HG02943 (cell line): Measurements from ENCODE around the gene DNAH11.
"Not testable (repeated sequence)": the region's sequence is repeated elsewhere in the genome, so short reads cannot be mapped to it uniquely, and the experiment has no call there.

Experiments used
- ATAC-seq: cut with Tn5 transposase; IDR thresholded peaks from one replicate; pipeline ENCODE4 v1.9.1; 2021; ENCODE audit warnings: mild to moderate bottlenecking, low read depth, moderate library complexity; ENCODE audit not compliant: unreplicated experiment

DNAH11 gene, protein sequence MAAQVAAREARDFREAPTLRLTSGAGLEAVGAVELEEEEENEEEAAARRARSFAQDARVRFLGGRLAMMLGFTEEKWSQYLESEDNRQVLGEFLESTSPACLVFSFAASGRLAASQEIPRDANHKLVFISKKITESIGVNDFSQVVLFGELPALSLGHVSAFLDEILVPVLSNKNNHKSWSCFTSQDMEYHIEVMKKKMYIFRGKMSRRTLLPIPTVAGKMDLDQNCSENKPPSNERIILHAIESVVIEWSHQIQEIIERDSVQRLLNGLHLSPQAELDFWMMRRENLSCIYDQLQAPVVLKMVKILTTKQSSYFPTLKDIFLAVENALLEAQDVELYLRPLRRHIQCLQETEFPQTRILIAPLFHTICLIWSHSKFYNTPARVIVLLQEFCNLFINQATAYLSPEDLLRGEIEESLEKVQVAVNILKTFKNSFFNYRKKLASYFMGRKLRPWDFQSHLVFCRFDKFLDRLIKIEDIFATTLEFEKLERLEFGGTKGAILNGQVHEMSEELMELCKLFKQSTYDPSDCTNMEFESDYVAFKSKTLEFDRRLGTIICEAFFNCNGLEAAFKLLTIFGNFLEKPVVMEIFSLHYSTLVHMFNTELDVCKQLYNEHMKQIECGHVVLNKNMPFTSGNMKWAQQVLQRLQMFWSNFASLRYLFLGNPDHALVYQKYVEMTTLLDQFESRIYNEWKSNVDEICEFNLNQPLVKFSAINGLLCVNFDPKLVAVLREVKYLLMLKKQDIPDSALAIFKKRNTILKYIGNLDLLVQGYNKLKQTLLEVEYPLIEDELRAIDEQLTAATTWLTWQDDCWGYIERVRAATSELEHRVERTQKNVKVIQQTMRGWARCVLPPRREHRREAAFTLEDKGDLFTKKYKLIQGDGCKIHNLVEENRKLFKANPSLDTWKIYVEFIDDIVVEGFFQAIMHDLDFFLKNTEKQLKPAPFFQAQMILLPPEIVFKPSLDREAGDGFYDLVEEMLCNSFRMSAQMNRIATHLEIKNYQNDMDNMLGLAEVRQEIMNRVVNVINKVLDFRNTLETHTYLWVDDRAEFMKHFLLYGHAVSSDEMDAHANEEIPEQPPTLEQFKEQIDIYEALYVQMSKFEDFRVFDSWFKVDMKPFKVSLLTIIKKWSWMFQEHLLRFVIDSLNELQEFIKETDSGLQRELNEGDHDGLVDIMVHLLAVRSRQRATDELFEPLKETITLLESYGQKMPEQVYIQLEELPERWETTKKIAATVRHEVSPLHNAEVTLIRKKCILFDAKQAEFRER (N-terminal part only)

DNA sequence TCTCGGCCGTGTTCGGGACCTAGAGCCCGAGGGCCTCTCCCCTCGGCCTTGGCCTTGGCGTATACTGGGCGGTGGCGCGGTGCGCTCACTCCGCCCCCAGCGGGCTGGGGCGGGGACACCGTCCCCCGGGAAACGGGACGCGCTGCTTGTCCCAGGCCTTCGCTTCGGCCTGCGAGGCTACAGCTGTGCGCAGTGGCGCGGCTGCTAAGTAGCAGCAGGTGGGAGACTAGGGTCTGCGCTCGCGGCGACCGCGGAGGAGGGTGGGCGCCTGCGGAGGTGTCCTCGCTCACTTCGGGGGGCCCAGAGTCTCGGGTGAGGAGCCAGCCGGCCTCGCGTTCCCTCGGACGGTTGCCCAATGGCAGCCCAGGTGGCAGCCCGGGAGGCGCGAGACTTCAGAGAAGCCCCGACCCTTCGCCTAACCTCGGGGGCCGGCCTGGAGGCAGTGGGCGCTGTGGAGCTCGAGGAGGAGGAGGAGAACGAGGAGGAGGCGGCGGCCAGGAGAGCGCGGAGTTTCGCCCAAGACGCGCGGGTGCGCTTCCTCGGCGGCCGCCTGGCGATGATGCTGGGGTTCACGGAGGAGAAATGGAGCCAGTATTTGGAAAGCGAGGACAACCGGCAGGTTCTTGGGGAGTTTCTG, at the start of gene DNAH11:
DNAH11 (plus strand) TSS at position 149 of the 637 bp plus-strand sequence; CDS start at position 356, 207 bp downstream.
- no peak for ATAC-seq

DNA sequence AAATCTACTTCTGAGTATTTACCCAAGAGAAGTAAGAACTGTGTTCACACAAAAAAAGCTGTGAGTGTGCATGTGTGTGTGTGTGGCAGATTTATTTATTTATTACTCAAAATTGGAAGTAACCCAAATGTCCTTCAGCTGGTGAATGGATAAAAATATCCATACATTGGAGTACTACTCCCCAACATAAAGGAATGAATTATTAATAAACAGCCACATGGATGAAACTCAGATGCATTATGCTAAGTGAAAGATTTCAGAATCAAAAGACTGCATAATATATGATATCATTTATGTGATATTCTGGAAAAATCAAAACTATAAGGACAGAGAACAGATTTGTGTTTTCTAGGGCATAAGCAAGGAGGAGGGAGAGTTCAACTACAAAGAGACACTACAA, 47.1 kb upstream of the DNAH11 start:
- ATAC-seq: no peak

DNA sequence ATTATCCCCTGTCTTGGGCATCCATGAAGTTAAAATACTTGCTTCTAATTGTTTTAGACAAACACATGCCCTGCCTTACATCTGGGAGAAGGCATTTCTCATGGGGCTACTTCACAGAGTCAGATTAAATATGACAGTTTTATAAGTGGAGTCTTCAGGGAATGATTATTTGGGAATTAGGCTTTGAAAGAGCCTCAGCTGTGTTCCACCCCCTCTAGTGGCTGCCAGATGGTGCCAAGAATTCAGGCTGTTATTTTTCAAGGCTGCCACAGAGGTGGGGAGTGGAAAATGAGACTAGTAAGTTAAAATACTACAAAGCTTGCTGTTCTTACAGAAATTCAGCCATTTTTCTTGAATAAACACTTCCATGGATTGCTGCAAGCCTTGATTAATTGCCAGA, 45.8 kb upstream of the DNAH11 start:
- no peak for ATAC-seq

DNA sequence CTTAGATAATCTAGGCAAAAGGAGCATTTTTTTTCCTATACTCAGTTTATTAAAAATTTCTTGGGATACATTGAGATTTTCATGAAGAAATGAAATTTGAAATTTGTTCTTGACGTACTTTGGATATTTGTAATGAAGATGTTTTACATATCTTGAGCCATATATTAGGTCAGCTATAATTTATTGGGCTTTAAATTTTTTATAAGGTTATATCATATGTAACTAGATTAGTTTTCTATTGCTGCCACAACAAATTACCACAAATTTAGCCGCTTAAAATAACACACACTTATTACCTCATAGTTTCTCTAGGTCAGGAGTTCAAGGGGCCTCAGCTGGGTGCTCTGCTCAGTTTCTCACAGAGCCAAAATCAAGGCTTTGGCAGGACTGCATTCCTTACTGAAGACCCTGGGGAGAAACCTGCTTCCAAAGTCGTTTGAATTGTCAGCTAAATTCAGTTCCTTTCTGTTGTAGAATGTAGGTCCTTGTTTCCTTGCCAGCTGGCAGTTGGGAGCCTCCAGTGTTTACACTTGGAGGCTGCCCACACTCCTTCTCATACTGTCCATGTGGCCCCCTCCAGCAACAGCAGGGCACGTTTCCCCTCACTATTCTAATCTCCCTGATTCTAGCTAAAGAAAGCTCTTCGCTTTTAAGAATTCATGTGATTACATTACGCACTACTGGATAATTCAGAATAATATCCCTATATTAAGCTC, 42.6 kb upstream of the DNAH11 start:
- no peak for ATAC-seq

DNA sequence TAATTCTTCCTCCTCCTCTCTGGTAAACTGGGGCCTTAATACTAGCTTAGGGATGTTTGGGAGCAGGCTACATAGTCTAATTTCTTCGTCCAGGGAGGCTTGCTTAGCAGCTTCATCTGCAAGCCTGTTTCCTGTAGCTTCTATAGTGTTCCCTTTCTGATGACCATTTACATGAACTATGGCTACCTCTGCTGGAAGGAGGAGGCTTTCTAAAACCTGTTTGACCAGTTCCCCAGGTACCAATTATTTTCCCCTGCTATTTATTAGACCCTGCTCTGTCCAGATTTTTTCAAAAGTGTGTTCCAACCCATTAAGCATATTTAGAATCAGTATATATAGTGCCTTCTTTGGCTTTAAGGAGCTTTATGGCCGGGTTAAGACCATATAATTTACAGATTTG, 38.8 kb upstream of the DNAH11 start:
- ATAC-seq: no peak

DNA sequence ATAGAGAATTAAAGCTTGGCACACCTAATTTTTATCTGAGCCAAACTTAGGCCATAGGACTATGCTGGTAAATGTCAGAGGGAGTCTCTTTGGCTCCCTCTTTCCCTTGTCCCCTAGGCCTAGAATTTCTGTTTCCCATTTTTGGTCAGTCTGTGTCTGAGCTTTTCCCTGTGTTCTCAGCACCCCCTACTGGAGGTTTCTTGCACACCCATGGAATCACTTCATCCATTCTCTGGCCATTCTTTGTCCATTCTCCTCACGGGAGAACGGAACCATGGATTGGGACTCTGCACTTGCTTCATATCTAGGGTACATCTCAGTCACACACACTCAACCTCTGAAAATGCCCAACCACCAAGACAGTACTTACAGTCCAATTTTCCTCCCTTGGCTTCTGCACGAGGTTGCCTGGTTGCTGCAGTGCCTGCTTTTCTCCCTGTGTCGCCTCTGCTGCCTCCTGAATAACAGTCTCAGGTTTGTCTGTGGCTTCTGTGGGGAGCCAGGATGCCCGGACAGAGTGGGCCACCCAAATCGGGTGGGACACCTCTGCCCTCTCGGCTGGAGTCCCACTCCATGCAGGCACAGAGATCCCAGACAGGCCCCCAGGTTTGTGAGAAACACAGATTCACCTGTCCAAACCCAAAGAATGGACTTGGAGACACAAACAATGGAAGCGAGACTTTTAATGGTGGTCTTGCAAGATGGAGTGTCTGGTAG, 35.1 kb upstream of the DNAH11 start:
- ATAC-seq: no peak

DNA sequence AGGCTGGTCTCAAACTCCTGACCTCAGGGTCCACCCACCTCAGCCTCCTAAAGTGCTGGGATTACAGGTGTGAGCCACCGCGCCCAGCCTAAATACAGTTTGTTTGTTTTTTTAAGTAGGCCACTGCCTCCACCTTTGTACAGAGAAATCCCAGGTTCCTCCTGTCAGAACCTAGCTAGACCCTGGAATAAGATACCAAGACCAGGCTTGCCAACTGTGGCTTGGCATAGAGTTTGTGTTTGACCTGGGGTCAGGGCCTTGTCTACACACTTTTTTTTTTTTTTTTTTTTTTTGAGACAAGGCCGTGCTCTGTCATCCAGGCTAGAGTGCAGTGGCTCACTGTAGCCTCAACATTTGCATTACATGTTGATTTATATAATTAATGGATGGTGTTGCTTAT, 34.3 kb upstream of the DNAH11 start:
- ATAC-seq: no peak

DNA sequence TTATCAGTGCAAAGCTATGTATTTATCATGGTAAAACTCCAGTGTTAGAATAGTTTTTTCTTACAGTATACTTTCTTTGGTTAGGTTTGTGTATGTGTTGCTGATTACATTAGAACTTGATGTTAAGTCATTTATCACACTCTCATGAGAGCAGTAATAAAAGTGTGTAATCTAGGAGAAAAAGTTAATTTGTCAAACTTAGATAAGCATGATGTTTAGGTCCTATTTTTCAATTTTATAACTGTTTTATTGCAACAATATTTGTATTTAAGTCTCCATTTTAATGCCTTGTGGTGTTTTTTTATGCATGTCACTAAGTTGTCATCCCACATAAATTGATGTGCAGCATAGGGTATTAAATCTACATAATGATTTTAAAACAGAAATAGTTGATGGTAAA, 28.8 kb upstream of the DNAH11 start:
- no peak for ATAC-seq

DNA sequence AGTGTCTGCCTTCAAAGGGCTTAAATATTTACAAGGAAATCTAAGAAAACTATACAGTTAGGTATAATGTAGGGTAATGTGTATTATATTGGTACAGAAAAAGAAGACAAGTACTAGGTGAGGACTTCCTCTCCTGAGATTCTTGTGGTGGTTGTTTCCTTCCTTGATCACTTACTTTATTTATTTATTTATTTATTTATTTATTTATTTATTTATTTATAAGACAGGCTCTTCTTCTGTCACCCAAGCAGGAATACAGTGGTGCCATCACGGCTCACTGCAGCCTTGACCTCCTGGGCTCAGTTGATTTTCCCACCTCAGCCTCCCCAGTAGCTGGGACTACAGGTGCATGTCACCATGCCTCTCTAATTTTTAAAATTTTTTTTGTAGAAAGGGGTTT, 18.2 kb upstream of the DNAH11 start:
- no peak for ATAC-seq

DNA sequence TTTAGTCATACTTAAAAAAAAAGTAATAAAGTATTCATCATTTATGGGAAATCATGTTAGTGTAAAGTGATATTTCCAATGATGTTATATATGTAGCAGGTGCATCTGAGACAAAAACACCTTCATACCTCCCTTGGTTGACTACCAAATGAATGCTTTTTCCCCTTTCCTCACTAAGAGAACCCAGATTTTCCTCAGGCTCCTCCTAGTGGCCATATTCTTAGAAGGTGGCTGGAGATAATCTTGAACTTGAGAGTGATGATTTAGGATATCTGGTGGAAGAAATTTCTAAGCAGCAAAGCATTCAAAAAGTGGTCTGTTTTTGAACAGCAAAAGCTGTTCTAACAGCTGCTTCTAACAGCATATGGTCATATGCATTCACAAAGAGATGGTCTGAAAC, 16.8 kb upstream of the DNAH11 start:
- no peak for ATAC-seq

DNA sequence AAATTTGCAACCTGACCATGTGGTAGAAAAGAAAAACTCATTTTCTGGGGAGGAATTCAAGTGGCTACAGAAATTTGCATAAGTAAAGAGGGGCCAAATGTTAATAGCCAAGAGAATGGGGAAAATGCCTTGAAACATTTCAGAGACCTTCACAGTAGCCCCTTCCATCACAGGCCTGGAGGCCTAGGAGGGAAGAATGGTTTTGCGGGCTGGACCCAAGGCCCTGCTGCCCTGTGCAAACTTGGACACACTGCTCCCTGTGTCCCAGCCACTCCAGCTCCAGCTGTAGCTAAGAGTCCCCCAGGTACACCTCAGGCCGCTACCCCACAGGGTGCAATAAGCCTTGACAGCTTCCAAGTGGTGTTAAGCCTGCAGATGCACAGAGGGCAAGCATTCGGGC, 16.4 kb upstream of the DNAH11 start:
- ATAC-seq: no peak

DNA sequence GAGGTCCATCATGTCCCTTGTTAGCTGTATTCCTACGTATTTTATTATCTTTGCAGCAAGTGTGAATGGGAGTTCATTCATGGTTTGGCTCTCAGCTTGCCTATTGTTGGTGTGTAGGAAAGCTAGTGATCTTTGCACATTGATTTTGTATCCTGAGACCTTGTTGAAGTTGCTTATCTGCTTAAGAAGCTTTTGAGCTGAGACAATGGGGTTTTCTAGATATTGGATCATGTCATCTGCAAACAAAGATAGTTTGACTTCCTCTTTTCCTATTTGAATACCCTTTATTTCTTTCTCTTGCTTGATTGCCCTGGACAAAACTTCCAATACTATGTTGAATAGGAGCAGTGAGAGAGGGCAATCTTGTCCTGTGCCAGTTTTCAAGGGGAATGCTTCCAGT, 10.4 kb upstream of the DNAH11 start:
- not testable (repeated sequence) for ATAC-seq

DNA sequence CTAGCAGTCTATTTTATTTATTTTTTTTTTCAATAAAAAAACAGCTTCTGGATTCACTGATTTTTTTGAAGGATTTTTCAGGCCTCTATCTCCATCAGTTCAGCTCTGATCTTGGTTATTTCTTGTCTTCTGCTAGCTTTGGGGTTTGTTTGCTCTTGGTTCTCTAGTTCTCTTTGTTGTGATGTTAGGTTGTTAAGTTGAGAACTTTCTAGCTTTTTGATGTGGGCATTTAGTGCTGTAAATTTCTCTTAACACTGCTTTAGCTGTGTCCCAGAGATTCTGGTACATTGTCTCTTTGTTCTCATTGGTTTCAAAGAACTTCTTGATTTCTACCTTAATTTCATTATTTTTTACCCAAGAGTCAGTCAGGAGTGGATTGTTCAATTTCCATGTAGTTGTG, 9.2 kb upstream of the DNAH11 start:
- not testable (repeated sequence) for ATAC-seq

DNA sequence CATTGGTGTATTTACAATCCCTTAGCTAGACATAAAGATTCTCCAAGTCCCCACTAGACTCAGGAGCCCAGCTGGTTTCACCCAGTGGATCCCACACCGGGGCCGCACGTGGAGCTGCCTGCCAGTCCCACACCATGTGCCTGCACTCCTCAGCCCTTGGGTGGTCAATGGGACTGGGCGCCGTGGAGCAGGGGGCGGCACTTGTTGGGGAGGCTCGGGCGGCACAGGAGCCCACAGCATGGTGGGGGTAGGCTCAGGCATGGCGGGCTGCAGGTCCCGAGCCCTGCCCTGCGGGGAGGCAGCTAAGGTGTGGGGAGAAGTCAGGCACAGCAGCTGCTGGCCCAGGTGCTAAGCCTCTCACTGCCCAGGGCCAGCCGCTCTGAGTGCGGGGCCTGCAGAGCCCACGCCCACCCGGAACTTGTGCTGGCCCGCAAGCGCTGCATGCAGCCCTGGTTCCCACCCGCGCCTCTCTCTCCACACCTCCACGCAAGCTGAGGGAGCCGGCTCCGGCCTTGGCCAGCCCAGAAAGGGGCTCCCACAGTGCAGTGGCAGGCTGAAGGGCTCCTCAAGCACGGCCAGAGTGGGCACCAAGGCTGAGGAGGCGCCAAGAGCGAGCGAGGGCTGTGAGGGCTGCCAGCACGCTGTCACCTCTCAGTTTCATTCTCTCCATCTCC, 6.3 kb upstream of the DNAH11 start:
- not testable (repeated sequence) for ATAC-seq

DNA sequence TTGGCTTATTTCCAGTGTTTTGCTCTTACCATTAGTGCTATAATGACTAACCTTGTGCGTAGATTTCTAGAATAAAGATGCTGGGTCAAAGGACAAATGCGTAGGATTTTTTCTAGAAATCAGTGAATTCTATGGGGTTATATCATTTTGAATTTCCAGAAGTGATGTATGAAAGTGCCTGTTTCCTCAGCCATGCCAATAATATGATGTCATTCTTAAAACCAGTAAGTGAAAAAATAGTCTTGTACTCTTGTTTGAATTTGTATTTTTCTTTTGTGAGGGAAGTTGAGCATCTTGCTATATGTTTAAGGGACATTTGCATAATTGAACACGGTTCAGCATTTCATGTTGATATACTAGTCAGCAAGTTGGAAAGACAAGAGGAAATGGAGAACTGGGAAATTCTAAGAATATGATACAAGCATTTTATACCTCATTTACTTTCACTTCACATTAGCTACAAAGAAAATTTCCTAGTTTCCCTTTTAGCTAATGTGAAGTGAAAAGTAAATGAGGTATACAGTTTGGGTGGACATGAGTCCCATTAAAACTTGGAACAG, 3.8 kb upstream of the DNAH11 start:
- ATAC-seq: no peak

DNA sequence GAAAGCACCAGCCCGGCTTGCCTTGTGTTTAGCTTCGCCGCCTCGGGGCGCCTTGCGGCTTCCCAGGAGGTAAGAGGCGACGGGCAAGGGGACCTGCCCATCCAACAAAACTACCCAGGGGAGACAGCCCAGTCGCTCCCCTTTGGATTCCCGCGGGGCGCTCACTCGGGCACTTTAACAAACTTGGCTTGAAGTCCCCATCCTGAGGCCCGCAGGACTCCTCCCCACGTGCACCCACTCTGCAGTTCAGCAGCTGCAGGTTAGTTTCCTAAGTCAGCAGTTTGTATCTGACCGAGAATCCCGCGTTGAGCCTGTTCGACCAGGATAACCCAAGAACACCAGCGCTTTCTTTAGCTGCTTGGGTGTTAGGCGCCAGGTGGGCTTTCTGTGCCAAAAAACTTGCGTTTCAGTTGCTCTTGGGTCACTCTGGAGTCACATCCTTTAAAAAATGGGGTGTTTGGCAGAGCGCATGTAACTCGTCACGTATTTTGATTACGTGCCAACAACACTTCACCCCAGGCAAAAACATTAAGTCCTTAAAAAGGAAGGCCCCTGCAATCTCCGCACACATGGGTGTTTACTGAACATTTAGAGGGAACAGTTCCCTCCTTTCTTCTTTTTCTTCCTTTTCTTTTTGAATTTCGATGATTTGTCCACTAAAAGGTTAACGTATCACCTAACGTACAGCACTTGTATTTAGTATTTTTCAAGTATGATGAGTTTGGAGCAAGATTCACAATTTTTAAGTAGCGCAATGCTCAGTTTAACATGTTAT, 876 bp downstream of the DNAH11 start:
- no peak for ATAC-seq

DNA sequence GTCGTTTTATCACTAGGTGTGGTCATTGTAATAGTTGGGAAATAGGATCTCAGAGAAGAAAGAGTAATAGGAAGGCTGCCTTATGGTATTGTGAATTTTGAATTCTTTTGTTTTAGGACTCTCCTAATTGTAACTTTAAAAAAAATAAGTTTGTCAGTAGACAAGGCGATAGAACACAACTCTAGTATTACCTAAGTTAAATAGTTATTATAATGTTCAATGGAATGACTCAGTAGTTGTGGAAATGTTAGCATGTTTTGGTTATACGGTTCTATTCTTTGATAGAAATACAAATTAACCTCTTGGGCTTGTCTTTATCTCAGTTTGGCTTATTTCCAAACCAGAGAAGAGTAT, 1.4 kb downstream of the DNAH11 start:
- ATAC-seq: no peak

DNA sequence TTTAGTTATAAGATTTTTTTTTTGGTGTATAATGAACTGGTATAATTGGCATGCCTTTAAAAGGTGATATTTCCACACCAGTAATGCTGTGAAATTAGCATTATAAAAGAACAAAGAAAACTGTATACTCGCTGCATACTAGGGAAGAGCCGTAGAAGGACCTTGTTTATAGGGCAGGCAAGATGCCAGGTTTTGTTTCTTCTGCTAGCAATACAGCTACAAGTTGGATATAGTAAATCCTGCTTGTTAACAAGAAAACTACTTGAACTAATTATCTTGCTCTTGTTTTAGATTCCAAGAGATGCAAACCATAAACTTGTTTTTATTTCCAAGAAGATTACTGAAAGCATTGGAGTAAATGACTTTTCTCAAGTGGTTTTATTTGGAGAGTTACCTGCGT, 1.9 kb downstream of the DNAH11 start:
- no peak for ATAC-seq
